Vagina (tissue), 2 donors: Measurements from ENCODE around the gene MYEOV. TPM values are rescaled to one million over a fixed set of nuclear protein-coding genes. Genes with fewer than 3 reads are reported as not detected.

Source experiments
- DNase-seq, 2 donors: peaks; one replicate each; pipeline ENCODE4 v3.0.0-alpha.2; 2017; ENCODE audit errors: extremely low spot score in 2 of 2
- H3K27ac ChIP-seq: fragments of 200-600 bp; sonication (generic); one replicate; pipeline ENCODE4 v1.5.1; 2019
- H3K27me3 ChIP-seq: fragments of 200-600 bp; sonication (generic); one replicate; pipeline ENCODE4 v1.5.1; 2019
- H3K36me3 ChIP-seq, 2 donors: fragments of 200-600 bp; sonication (generic); one replicate each; pipeline ENCODE4 v1.5.1; 2017 to 2019
- H3K4me1 ChIP-seq: fragments of 200-600 bp; sonication (generic); one replicate; pipeline ENCODE4 v1.5.1; 2019
- H3K4me3 ChIP-seq, 2 donors: fragments of 200-600 bp; sonication (generic); 1 replicate in 1 of 2; 2 replicates in 1 of 2; pipeline ENCODE4 v1.5.1; 2016 to 2019
- H3K9me3 ChIP-seq: fragments of 200-600 bp; sonication (generic); one replicate; pipeline ENCODE4 v1.5.1; 2019
- CTCF ChIP-seq, 3 experiments: fragments of 450-650 bp in 2 of 3; fragments of 200-600 bp in 1 of 3; sonication (generic) in 1 of 3; IDR thresholded peaks; one replicate each; pipeline ENCODE4 v1.5.1; 2017 to 2019; ENCODE audit warnings: antibody characterized with exemption in 3 of 3, mild to moderate bottlenecking in 2 of 3, moderate library complexity in 2 of 3
- POLR2A ChIP-seq, 2 donors: fragments of 450-650 bp; IDR thresholded peaks; one replicate each; pipeline ENCODE4 v1.6.1; 2017; ENCODE audit warnings: antibody characterized with exemption in 2 of 2, mild to moderate bottlenecking in 2 of 2, moderate library complexity in 2 of 2
- POLR2AphosphoS5 ChIP-seq, 2 donors: sonication (generic); formaldehyde crosslinking; IDR thresholded peaks; one replicate each; pipeline ENCODE4 v1.9.0; 2017; ENCODE audit warnings: antibody characterized with exemption in 2 of 2, mild to moderate bottlenecking in 2 of 2, low read depth in 1 of 2; ENCODE audit not compliant: insufficient read depth in 1 of 2
- intact Hi-C: fragments of 100-400 bp; cut with DNase I; formaldehyde crosslinking; loops from one replicate; pipeline ENCODE4 v1.15.1; 2023
- total RNA-seq: library from RNA; depleted of rRNA; stranded (reverse); fragments of >200 nt; gene quantifications from one replicate; pipeline ENCODE4 v1.2.3, GENCODE V29; 2016

The MYEOV gene
- total RNA-seq, 1 donor from 2014 or later: 13.3 TPM

- H3K4me1 ChIP-seq: peaks cover 55% of the 10 kb centered on the region
- H3K27ac ChIP-seq: no peak overlapping the region
- TF ChIP-seq POLR2A (IDR thresholded peaks at IDR 0.05) (no peak), POLR2AphosphoS5 (IDR thresholded peaks at IDR 0.05; ENCODE audit: insufficient read depth in 1 of 2, low read depth in 1 of 2) (no peak), CTCF (IDR thresholded peaks at IDR 0.05) (no peak)
Measured at GRCh38 chr11:69301081-69301454, 7.1 kb downstream of the MYEOV start.

GRCh38 chr11:69301455-69302401 lies 7.8 kb downstream of the MYEOV start:
- TF ChIP-seq CTCF (IDR thresholded peaks at IDR 0.05): no peak
- peak in 1 of 2 donors; percentile 15 for TF ChIP-seq POLR2AphosphoS5 (IDR thresholded peaks at IDR 0.05; ENCODE audit: insufficient read depth in 1 of 2, low read depth in 1 of 2)
- no peak overlapping the region for H3K27ac ChIP-seq
- no peak overlapping the region for H3K4me3 ChIP-seq
- no peaks in the 10 kb centered on the region for H3K36me3 ChIP-seq
- intact Hi-C loops: no loop called here
- no peaks in the 10 kb centered on the region for H3K9me3 ChIP-seq
- H3K4me1 ChIP-seq: peaks cover 48% of the 10 kb centered on the region
- DNase-seq: no peak
- H3K27me3 ChIP-seq: no peaks in the 10 kb centered on the region

More at GRCh38 chr11:69301081-69301454, 7.1 kb downstream of the MYEOV start:
- no peaks in the 10 kb centered on the region for H3K36me3 ChIP-seq
- DNase-seq: no peak
- H3K4me3 ChIP-seq: no peak overlapping the region
- H3K9me3 ChIP-seq: no peaks in the 10 kb centered on the region
- no peaks in the 10 kb centered on the region for H3K27me3 ChIP-seq
- intact Hi-C loops: no loop called here

GRCh38 chr11:69302447-69303020 lies 8.6 kb downstream of the MYEOV start:
- peaks cover 40% of the 10 kb centered on the region for H3K4me1 ChIP-seq
- TF ChIP-seq CTCF (IDR thresholded peaks at IDR 0.05) (no peak), POLR2AphosphoS5 (IDR thresholded peaks at IDR 0.05; ENCODE audit: insufficient read depth in 1 of 2, low read depth in 1 of 2) (no peak)
- no peaks in the 10 kb centered on the region for H3K27me3 ChIP-seq
- intact Hi-C loops: no loop called here
- no peak for DNase-seq
- H3K27ac ChIP-seq: no peak overlapping the region
- H3K36me3 ChIP-seq: no peaks in the 10 kb centered on the region
- no peaks in the 10 kb centered on the region for H3K9me3 ChIP-seq
- no peak overlapping the region for H3K4me3 ChIP-seq

GRCh38 chr11:69303427-69303826 lies 9.5 kb downstream of the MYEOV start:
- Histone ChIP-seq H3K36me3 (no peaks in the 10 kb centered on the region), H3K9me3 (no peaks in the 10 kb centered on the region), H3K4me1 (peaks cover 32% of the 10 kb centered on the region), H3K27ac (no peak overlapping the region), H3K4me3 (no peak overlapping the region), H3K27me3 (no peaks in the 10 kb centered on the region)
- no peak for DNase-seq
- TF ChIP-seq POLR2AphosphoS5 (IDR thresholded peaks at IDR 0.05; ENCODE audit: insufficient read depth in 1 of 2, low read depth in 1 of 2) (no peak), POLR2A (IDR thresholded peaks at IDR 0.05) (no peak), CTCF (IDR thresholded peaks at IDR 0.05) (no peak)
- intact Hi-C loops: no loop called here

GRCh38 chr11:69304258-69304657 lies 10.3 kb downstream of the MYEOV start:
- Histone ChIP-seq H3K36me3 (no peaks in the 10 kb centered on the region), H3K4me1 (peaks cover 23% of the 10 kb centered on the region), H3K27ac (no peak overlapping the region), H3K27me3 (no peaks in the 10 kb centered on the region), H3K9me3 (no peaks in the 10 kb centered on the region), H3K4me3 (no peak overlapping the region)
- TF ChIP-seq POLR2A (IDR thresholded peaks at IDR 0.05) (no peak), POLR2AphosphoS5 (IDR thresholded peaks at IDR 0.05; ENCODE audit: insufficient read depth in 1 of 2, low read depth in 1 of 2) (no peak), CTCF (IDR thresholded peaks at IDR 0.05) (no peak)
- DNase-seq: no peak
- intact Hi-C loops: no loop called here
